B cell (primary cell): ENCODE measurements around the gene HIBADH.

Experiments used
- EZH2 ChIP-seq: IDR thresholded peaks from 2 replicates; pipeline ENCODE4 v1.6.1; 2012; ENCODE audit warnings: borderline replicate concordance, low read depth, mild to moderate bottlenecking, moderate library complexity, low read length; ENCODE audit not compliant: insufficient read depth, poor library complexity, severe bottlenecking
- TF ChIP-seq, protein P1 (sequence below): fragments of 200-600 bp; IDR thresholded peaks from one replicate; pipeline ENCODE4 v1.8.0; 2022; ENCODE audit warnings: antibody characterized with exemption, mild to moderate bottlenecking

DNA sequence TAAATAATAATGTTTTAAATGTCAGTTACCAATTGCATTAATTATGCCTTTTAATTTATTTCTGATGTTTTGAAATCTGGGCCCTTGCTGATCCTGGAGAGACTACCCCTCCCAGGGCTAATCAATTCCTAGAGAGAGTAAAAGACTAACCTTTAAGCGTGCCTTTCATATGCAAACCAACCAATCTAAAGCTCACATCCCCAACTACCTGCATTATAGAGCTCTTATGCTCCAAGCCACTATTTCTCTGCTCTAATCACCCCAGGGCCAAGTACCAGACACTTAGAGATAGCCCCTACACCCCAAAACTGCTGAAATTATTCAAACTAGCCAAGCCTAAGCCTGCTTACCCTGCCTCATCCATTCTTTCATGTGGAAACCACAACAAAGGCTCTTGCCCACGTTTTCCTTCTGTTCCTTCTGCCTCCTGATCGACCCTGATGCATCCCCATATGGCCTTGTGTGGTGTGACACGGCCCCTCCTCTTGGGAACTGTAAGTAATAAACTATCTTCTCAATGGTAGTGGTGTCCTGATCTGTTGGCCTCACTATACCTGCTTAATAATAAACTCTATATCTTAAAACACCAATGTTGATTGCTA is 97.7 kb downstream of the HIBADH start:
- no peak for TF ChIP-seq EZH2
- TF ChIP-seq, protein P1, sequence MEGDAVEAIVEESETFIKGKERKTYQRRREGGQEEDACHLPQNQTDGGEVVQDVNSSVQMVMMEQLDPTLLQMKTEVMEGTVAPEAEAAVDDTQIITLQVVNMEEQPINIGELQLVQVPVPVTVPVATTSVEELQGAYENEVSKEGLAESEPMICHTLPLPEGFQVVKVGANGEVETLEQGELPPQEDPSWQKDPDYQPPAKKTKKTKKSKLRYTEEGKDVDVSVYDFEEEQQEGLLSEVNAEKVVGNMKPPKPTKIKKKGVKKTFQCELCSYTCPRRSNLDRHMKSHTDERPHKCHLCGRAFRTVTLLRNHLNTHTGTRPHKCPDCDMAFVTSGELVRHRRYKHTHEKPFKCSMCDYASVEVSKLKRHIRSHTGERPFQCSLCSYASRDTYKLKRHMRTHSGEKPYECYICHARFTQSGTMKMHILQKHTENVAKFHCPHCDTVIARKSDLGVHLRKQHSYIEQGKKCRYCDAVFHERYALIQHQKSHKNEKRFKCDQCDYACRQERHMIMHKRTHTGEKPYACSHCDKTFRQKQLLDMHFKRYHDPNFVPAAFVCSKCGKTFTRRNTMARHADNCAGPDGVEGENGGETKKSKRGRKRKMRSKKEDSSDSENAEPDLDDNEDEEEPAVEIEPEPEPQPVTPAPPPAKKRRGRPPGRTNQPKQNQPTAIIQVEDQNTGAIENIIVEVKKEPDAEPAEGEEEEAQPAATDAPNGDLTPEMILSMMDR: no peak
